ENCODE measurements around the gene SLC17A9.

SLC17A9 gene

DNA sequence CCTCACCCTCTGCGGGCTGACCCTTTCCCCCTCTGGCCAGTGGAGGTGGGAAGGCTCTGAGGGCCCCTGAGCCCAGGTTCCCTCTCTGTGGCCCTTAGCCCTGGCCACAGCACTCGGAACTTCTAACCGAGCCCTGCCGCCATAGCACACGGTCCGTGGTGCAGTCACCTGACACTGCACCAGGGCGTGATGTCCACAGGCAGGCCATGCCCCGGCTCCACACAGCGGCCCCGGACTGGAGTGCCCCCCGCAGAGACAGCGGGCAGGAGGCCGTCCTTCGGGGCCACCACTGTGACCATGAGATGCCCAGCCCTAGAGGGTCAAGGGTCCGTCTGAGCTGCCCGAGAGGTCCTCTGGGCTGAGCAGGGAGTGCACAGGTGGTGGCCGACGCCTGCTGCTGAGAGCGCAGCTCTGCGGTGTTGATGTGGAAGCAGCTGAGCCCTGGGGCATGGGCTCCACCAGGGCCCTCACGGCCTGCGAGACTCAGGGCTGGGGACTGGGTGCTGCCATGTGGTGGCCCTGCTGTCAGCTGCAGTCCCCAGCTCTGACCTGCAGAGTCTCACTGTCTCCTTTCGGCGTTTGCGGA lies 65.4 kb downstream of the SLC17A9 start:
- TF ChIP-seq, protein P1, sequence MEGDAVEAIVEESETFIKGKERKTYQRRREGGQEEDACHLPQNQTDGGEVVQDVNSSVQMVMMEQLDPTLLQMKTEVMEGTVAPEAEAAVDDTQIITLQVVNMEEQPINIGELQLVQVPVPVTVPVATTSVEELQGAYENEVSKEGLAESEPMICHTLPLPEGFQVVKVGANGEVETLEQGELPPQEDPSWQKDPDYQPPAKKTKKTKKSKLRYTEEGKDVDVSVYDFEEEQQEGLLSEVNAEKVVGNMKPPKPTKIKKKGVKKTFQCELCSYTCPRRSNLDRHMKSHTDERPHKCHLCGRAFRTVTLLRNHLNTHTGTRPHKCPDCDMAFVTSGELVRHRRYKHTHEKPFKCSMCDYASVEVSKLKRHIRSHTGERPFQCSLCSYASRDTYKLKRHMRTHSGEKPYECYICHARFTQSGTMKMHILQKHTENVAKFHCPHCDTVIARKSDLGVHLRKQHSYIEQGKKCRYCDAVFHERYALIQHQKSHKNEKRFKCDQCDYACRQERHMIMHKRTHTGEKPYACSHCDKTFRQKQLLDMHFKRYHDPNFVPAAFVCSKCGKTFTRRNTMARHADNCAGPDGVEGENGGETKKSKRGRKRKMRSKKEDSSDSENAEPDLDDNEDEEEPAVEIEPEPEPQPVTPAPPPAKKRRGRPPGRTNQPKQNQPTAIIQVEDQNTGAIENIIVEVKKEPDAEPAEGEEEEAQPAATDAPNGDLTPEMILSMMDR (IDR thresholded peaks at IDR 0.05; ENCODE audit: borderline replicate concordance, insufficient read depth, low read depth, low read length): no peak
- H3K4me3 ChIP-seq (ENCODE audit: low read depth, low read length): no peak overlapping the region
